ENCODE data around the gene ADAMTS8. TPM values are rescaled to one million over a fixed set of nuclear protein-coding genes. Genes with fewer than 3 reads are reported as not detected.

Gene ADAMTS8
- total RNA-seq, 6 experiments from 2014 or later, result 0.11 TPM; not detected in 5

- H3K27ac ChIP-seq, result no peak within 1 kb of the TSS
- intact Hi-C loops (cut with DNase I), result loop anchor here in 1 of 2 donors (10.0 kb wide), 1 partner anchor 406 kb away; no protein-coding TSS in a partner anchor
- 1% methylated on average over 15 of the region's 75 CpGs for WGBS (ENCODE audit: insufficient coverage, low coverage, low lambda C conversion rate, missing lambda C conversion rate)
Observed at GRCh38 chr11:130448416-130449309, 20.3 kb upstream of the ADAMTS8 start, which contains the start of gene ADAMTS15. Gene ADAMTS15, plus strand, starts transcription at chr11:130448645. Its CDS starts 329 bp downstream, at chr11:130448974.

GRCh38 chr11:130448039-130448415 is 19.6 kb upstream of the ADAMTS8 start:
- WGBS (ENCODE audit: insufficient coverage, low coverage, low lambda C conversion rate, missing lambda C conversion rate), result 0% methylated on average over 8 of the region's 11 CpGs
- H3K27ac ChIP-seq, result no peak overlapping the region

More at GRCh38 chr11:130448416-130449309, 20.3 kb upstream of the ADAMTS8 start, which contains the start of gene ADAMTS15:
- ATAC-seq, result peak; percentile 74 to 87 (median 84)
- peaks cover 0 to 16% (median 0%) of the 10 kb centered on the region in 4 donors for H3K4me1 ChIP-seq
- H3K4me3 ChIP-seq, result peak within 1 kb of the TSS; percentile 27 to 45 (median 42)
- H3K27me3 ChIP-seq, result peaks cover 0 to 6% of the 10 kb centered on the region in 2 donors
- H3K36me3 ChIP-seq, result no peaks in the 10 kb centered on the region
- DNase-seq, result peak in 2 of 3 donors; percentile 50 to 70
- H3K9me3 ChIP-seq, result no peaks in the 10 kb centered on the region
- TF ChIP-seq CTCF (IDR thresholded peaks at IDR 0.05) (no peak), POLR2A (IDR thresholded peaks at IDR 0.05) (no peak)

GRCh38 chr11:130445788-130446187 is 17.4 kb upstream of the ADAMTS8 start:
- TF ChIP-seq CTCF (IDR thresholded peaks at IDR 0.05) (no peak), POLR2A (IDR thresholded peaks at IDR 0.05) (no peak)
- Histone ChIP-seq H3K4me1 (peaks cover 0 to 16% (median 0%) of the 10 kb centered on the region in 4 donors), H3K36me3 (no peaks in the 10 kb centered on the region), H3K4me3 (no peak overlapping the region), H3K27ac (no peak overlapping the region), H3K9me3 (no peaks in the 10 kb centered on the region), H3K27me3 (peaks cover 0 to 6% of the 10 kb centered on the region in 2 donors)
- intact Hi-C loops (cut with DNase I), result loop anchor here in 1 of 2 donors (10.0 kb wide), 1 partner anchor 409 kb away; no protein-coding TSS in a partner anchor
- DNase-seq, result no peak
- ATAC-seq, result no peak
- WGBS (ENCODE audit: insufficient coverage, low coverage, low lambda C conversion rate, missing lambda C conversion rate), result 77% methylated on average over 3 of the region's 3 CpGs

More at GRCh38 chr11:130448039-130448415, 19.6 kb upstream of the ADAMTS8 start:
- Histone ChIP-seq H3K9me3 (no peaks in the 10 kb centered on the region), H3K4me3 (peak overlapping the region in 2 of 3 donors; percentile 42 to 45), H3K36me3 (no peaks in the 10 kb centered on the region), H3K27me3 (peaks cover 0 to 6% of the 10 kb centered on the region in 2 donors), H3K4me1 (peaks cover 0 to 16% (median 0%) of the 10 kb centered on the region in 4 donors)
- ATAC-seq (no peak), DNase-seq (no peak)
- intact Hi-C loops (cut with DNase I), result loop anchor here in 1 of 2 donors (10.0 kb wide), 1 partner anchor 407 kb away; no protein-coding TSS in a partner anchor
- TF ChIP-seq CTCF (IDR thresholded peaks at IDR 0.05) (no peak), POLR2A (IDR thresholded peaks at IDR 0.05) (no peak)

GRCh38 chr11:130442737-130443136 is 14.3 kb upstream of the ADAMTS8 start:
- WGBS (ENCODE audit: insufficient coverage, low coverage, low lambda C conversion rate, missing lambda C conversion rate), result 42% methylated on average over 2 of the region's 4 CpGs
- H3K27ac ChIP-seq, result no peak overlapping the region
- TF ChIP-seq CTCF (IDR thresholded peaks at IDR 0.05) (no peak), POLR2A (IDR thresholded peaks at IDR 0.05) (no peak)
- intact Hi-C loops (cut with DNase I), result loop anchor here in 1 of 2 donors (10.0 kb wide), 1 partner anchor 412 kb away; no protein-coding TSS in a partner anchor
- no peaks in the 10 kb centered on the region for H3K9me3 ChIP-seq
- no peaks in the 10 kb centered on the region for H3K36me3 ChIP-seq
- ATAC-seq (no peak), DNase-seq (no peak)
- no peaks in the 10 kb centered on the region for H3K4me1 ChIP-seq
- no peak overlapping the region for H3K4me3 ChIP-seq
- H3K27me3 ChIP-seq, result no peaks in the 10 kb centered on the region

Measured in right lobe of liver (tissue), 6 donors.